Measurements from ENCODE around the gene TYRP1.

- TF ChIP-seq POLR2AphosphoS5 (IDR thresholded peaks at IDR 0.05; ENCODE audit: low read depth, low read length) (no peak), FOSL2 (IDR thresholded peaks at IDR 0.05; ENCODE audit: borderline replicate concordance, low read depth) (no peak), REST (IDR thresholded peaks at IDR 0.05; ENCODE audit: low read depth, low read length) (no peak), EZH2phosphoT487 (IDR thresholded peaks at IDR 0.05; ENCODE audit: borderline replicate concordance, low read depth) (no peak)
Measured at GRCh38 chr9:12703996-12704395, 10.8 kb downstream of the TYRP1 start.
